ENCODE results near the gene C22orf23.

C22orf23 gene

GRCh38 chr22:37953437-37954179, at the start of gene C22orf23, which contains the start of gene POLR2F:
Gene C22orf23, minus strand, starts transcription at chr22:37953601. Its CDS starts 452 bp downstream, at chr22:37953149.
Gene POLR2F, plus strand, starts transcription at chr22:37953699. Its CDS starts 89 bp downstream, at chr22:37953788.
- peak; percentile 94 for DNase-seq (ENCODE audit: low spot score)

DNA sequence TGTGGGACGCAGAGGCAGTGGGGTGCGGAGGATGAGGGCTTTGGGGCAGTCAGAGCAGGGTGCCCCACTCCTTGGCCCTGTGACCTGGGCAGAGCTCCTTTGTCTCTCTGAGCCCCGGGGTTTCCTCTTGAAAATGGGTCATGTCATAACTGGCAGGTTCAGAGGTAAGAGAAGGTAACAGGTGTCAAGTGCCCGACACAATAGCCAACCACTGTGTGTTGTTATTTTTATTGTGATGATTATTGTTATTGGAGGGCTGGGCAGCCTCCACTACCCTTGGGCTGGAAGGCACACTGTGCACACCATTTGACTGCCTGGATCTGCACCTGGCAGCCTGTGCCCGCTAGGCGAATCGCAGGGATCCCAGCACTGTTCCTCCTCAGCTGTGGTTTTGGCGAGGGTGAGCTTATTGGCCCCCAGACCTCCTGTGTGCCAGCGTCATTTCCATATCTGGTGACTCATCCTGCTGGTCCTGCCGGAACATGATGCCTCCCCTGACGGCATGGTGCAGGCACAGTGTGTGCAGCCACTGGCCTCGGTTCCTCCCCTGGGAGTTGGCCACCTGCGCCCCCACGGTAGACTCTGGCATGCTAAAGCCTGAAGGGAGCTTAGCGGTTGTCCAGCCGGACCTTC, 46.4 kb upstream of the C22orf23 start:
- DNase-seq (ENCODE audit: low spot score) = no peak

- no peak for DNase-seq (ENCODE audit: low spot score)
These were observed 45.8 kb upstream of the C22orf23 start for GRCh38 chr22:37999236-37999635.

DNA sequence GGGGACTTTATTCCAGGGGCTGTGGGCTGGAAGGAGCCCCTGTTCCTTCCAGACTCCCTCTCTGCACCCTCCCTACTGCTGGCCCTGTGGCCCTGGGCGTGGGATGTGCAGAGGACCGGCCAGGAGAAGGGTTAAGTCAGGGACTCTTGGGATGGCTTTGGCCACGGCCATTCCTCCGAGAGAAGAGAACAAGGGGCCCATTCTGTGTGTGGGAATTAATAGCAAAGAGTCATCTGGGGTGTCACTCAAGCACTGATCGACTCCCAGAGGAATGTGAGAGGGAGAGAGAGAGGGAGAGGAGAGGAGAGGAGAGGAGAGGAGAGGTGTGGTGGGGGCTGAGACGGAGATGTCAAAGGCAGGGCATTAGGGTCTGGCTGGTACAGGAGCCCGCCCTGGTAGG, 45.1 kb upstream of the C22orf23 start:
- peak; percentile 83 for DNase-seq (ENCODE audit: low spot score)

GRCh38 chr22:37996515-37997246, 43.3 kb upstream of the C22orf23 start:
- no peak for DNase-seq (ENCODE audit: low spot score)

GRCh38 chr22:37996079-37996478, 42.7 kb upstream of the C22orf23 start:
- no peak for DNase-seq (ENCODE audit: low spot score)

GRCh38 chr22:37995460-37995859, 42.1 kb upstream of the C22orf23 start:
- no peak for DNase-seq (ENCODE audit: low spot score)

DNA sequence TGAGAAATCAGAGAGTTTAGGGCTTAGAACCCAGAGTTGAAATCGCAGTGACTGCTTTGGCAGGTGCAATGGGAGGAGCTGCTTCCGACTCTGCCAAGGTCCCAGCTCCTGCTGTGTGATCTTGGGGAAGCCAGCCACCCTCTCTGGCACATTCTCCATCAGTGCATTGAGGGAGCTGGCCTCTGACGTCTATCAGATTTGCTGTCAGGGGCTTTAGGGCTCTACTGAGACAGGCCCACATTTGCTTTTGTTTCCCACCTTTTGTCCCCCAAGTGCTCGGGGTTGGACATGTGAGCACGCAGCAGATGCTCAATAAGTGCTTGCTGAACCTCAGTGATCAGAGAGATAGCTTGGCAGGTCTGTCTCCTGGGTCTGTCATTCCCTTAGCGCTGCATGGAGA, 41.6 kb upstream of the C22orf23 start:
- no peak for DNase-seq (ENCODE audit: low spot score)

DNA sequence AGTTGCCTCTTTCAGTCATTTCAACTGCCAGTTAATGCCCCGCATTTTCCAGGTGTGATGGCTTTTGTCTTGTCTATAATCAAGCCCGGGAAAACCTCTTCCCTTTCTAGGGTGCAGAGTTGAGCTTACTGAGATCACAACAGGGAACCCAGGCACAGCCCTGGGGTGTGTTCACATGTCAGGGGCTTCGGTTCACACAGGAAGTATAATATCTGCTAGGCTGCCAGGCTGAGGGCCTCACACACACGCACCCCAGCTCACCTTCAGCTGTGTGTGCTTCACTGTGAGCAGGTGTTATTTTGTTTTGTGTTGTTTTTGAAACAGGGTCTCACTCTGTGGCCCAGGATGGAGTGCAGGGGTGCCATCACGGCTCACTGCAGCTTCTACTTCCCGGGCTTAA, 40.6 kb upstream of the C22orf23 start:
- no peak for DNase-seq (ENCODE audit: low spot score)

GRCh38 chr22:37991731-37992442, 38.5 kb upstream of the C22orf23 start:
- no peak for DNase-seq (ENCODE audit: low spot score)

GRCh38 chr22:37990862-37991261, 37.5 kb upstream of the C22orf23 start:
- no peak for DNase-seq (ENCODE audit: low spot score)

DNA sequence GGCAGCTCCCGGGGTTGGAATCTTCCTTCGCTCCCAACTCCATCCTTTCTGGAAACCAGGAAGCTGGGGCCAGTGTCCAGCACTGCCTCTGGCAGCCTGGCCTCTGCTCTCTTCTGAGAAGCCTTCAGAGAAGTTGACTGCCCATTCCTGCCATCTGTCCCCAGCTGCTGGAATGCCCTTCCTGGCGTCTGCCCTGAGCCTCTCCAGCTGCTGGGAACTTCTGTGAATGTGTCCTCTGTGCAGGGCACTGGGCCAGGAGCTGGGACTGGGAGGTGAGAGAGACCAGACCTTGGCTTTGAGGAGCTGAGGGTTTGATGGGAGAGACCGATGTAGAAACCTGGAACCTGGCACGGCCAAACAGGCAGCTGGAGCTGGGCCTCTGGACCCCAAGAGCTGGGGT, 36.9 kb upstream of the C22orf23 start:
- no peak for DNase-seq (ENCODE audit: low spot score)

DNA sequence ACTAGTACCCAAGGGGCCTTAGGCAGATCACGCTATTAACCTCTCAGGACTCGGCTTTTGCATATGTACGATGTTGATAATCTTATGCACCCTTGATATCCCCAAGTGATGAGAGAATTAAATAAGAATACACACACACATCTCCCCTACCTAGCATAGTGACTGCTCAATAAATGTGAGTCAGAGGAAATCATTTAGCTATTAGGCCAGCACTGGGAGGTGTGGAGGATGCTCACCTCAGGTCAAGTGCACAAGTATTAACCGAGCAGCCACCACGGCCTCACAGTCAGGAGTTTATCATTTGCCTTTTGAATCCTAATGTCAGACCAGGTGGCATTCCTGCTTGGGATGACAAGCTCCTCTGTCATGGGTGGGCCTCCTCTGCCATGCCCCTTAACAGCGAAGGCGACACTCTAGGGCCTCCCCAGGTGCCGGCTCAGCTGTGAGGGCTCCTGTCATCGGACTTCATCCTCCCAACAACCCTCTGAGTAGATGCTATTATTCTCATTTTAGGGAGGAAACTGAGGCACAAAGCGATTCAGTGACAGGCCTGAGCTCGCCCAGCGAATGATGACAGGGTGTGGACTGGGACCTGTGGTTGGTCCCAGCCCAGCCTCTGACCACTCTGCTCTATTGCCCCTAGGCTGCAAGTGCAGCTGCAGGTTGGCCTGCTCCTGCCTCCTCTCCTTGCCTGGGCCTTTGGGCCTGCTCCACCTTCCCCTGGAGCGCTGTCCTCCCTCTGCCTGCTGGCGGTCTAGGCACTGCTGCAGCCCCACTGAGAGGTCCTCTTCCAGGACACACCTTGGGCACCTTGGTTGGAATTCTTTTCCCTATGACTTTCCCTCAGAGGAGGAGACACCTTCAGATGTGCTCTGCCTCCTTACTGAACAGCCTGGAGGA, 36.0 kb upstream of the C22orf23 start:
- no peak for DNase-seq (ENCODE audit: low spot score)

GRCh38 chr22:37986371-37986770, 33.0 kb upstream of the C22orf23 start:
- no peak for DNase-seq (ENCODE audit: low spot score)

- DNase-seq (ENCODE audit: low spot score) = peak; percentile 95
These were observed 32.4 kb upstream of the C22orf23 start for GRCh38 chr22:37985751-37986281.

- no peak for DNase-seq (ENCODE audit: low spot score)
These were observed 31.7 kb upstream of the C22orf23 start for GRCh38 chr22:37985050-37985585.

GRCh38 chr22:37983860-37984791, 30.7 kb upstream of the C22orf23 start, which contains the start of gene SOX10:
Gene SOX10, minus strand, starts transcription at chr22:37984555. Its CDS starts 771 bp downstream, at chr22:37983784.
- DNase-seq (ENCODE audit: low spot score) = peak; percentile 91

DNA sequence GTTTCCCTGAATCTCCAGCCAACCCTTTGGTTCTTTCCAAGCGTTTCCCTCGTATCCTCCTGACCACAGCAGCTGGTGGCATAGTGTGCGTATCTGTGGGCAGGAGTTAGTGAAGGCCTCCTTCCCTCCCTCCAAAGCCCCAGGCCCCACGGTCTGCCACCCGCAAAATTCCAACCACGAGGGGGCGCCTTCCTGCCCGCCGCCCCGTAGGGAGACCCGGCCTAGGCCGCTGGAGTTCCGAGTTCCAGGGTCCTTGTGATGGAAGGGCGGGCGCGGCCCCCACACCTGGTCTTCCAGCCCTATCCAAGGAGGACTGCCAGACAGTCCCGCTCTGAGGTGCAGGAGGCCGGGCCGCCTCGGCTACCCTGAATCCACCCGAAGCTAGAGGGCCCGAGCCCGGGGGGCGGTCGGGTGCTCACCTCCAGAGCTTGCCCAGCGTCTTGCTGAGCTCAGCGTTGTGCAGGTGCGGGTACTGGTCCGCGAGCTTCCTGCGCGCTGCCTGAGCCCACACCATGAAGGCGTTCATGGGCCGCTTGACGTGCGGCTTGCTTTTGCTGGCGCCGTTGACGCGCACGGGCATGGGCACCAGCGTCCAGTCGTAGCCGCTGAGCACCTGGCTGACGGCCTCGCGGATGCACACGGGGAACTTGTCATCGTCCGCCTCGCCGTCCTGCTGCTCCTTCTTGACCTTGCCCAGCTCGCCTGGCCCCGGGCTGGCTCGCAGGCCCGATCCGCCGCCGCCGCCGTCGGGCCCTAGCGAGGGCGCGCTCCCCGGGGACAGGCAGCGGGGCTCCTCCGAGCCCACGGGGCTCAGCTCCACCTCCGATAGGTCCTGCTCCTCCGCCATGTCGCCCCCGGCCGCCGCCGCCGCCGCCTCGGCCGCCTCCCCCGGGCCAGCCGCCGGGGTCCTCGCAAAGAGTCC, 29.8 kb upstream of the C22orf23 start:
- DNase-seq (ENCODE audit: low spot score) = no peak
